HAP-1 (cell line): ENCODE measurements around the gene STUM.

ENCODE experiments used
- DNase-seq, 2 experiments: peaks; one replicate each; pipeline ENCODE4 v3.0.0-alpha.2; 2016 to 2020; ENCODE audit warnings: low spot score in 2 of 2
- H3K27me3 ChIP-seq: fragments of 250-450 bp; sonication (Bioruptor Pico); 2 replicates; pipeline ENCODE4 v1.5.1; 2020; ENCODE audit warnings: low read depth, mild to moderate bottlenecking, moderate library complexity
- H3K36me3 ChIP-seq: fragments of 250-450 bp; sonication (Bioruptor Pico); replicated peaks from 2 replicates; pipeline ENCODE4 v1.5.1; 2020; ENCODE audit warnings: mild to moderate bottlenecking
- H3K4me1 ChIP-seq: fragments of 250-450 bp; sonication (Bioruptor Pico); 2 replicates; pipeline ENCODE4 v1.5.1; 2020; ENCODE audit warnings: mild to moderate bottlenecking
- H3K4me3 ChIP-seq: fragments of 250-450 bp; sonication (Bioruptor Pico); 2 replicates; pipeline ENCODE4 v1.5.1; 2020; ENCODE audit warnings: mild to moderate bottlenecking, moderate library complexity
- H3K9me3 ChIP-seq: fragments of 250-450 bp; sonication (Bioruptor Pico); 2 replicates; pipeline ENCODE4 v1.5.1; 2020; ENCODE audit warnings: mild to moderate bottlenecking, moderate library complexity
- in situ Hi-C: fragments of 300-500 bp; cut with MboI; formaldehyde crosslinking; loops from 3 replicates; pipeline ENCODE4 v1.14.3; 2020; ENCODE audit warnings: low sequenced_read_pairs, inconsistent platforms, mixed read lengths

STUM gene

GRCh38 chr1:226627924-226628611 lies 79.5 kb downstream of the STUM start:
- Histone ChIP-seq H3K27me3 (no peaks in the 10 kb centered on the region), H3K9me3 (no peaks in the 10 kb centered on the region), H3K4me1 (no peaks in the 10 kb centered on the region), H3K4me3 (no peak overlapping the region), H3K36me3 (no peaks in the 10 kb centered on the region)
- in situ Hi-C loops, result no loop called here
- no peak for DNase-seq

GRCh38 chr1:226628612-226629155 lies 80.1 kb downstream of the STUM start:
- no peaks in the 10 kb centered on the region for H3K27me3 ChIP-seq
- H3K4me1 ChIP-seq, result no peaks in the 10 kb centered on the region
- DNase-seq, result no peak
- in situ Hi-C loops, result no loop called here
- H3K36me3 ChIP-seq, result no peaks in the 10 kb centered on the region
- no peaks in the 10 kb centered on the region for H3K9me3 ChIP-seq
- H3K4me3 ChIP-seq, result no peak overlapping the region

GRCh38 chr1:226629210-226629895 lies 80.8 kb downstream of the STUM start:
- Histone ChIP-seq H3K4me3 (no peak overlapping the region), H3K9me3 (no peaks in the 10 kb centered on the region), H3K27me3 (no peaks in the 10 kb centered on the region), H3K36me3 (no peaks in the 10 kb centered on the region), H3K4me1 (no peaks in the 10 kb centered on the region)
- in situ Hi-C loops, result no loop called here
- no peak for DNase-seq

- no peak for DNase-seq
- Histone ChIP-seq H3K27me3 (no peaks in the 10 kb centered on the region), H3K4me1 (no peaks in the 10 kb centered on the region), H3K9me3 (no peaks in the 10 kb centered on the region), H3K36me3 (no peaks in the 10 kb centered on the region), H3K4me3 (no peak overlapping the region)
- in situ Hi-C loops, result loop anchor here (10.0 kb wide), 1 partner anchor 805 kb away; no protein-coding TSS in a partner anchor
Observed at GRCh38 chr1:226629896-226630550, 81.5 kb downstream of the STUM start.

- Histone ChIP-seq H3K4me3 (no peak overlapping the region), H3K36me3 (no peaks in the 10 kb centered on the region), H3K9me3 (no peaks in the 10 kb centered on the region), H3K27me3 (no peaks in the 10 kb centered on the region), H3K4me1 (no peaks in the 10 kb centered on the region)
- no peak for DNase-seq
- in situ Hi-C loops, result loop anchor here (10.0 kb wide), 1 partner anchor 804 kb away; no protein-coding TSS in a partner anchor
Observed at GRCh38 chr1:226630592-226630991, 82.0 kb downstream of the STUM start.

- no peaks in the 10 kb centered on the region for H3K9me3 ChIP-seq
- no peak overlapping the region for H3K4me3 ChIP-seq
- in situ Hi-C loops, result loop anchor here (10.0 kb wide), 1 partner anchor 803 kb away; no protein-coding TSS in a partner anchor
Observed at GRCh38 chr1:226631229-226632000, 82.9 kb downstream of the STUM start.

GRCh38 chr1:226632169-226632879 lies 83.8 kb downstream of the STUM start:
- DNase-seq, result no peak
- H3K27me3 ChIP-seq, result no peaks in the 10 kb centered on the region
- no peaks in the 10 kb centered on the region for H3K4me1 ChIP-seq
- H3K9me3 ChIP-seq, result no peaks in the 10 kb centered on the region
- no peak overlapping the region for H3K4me3 ChIP-seq
- no peaks in the 10 kb centered on the region for H3K36me3 ChIP-seq
- in situ Hi-C loops, result loop anchor here (10.0 kb wide), 1 partner anchor 802 kb away; no protein-coding TSS in a partner anchor

More at GRCh38 chr1:226631229-226632000, 82.9 kb downstream of the STUM start:
- no peak for DNase-seq
- Histone ChIP-seq H3K27me3 (no peaks in the 10 kb centered on the region), H3K4me1 (no peaks in the 10 kb centered on the region), H3K36me3 (no peaks in the 10 kb centered on the region)

- in situ Hi-C loops, result loop anchor here (10.0 kb wide), 1 partner anchor 802 kb away; no protein-coding TSS in a partner anchor
- H3K36me3 ChIP-seq, result no peaks in the 10 kb centered on the region
- no peaks in the 10 kb centered on the region for H3K4me1 ChIP-seq
- H3K9me3 ChIP-seq, result no peaks in the 10 kb centered on the region
- DNase-seq, result peak in 1 of 2 experiments; percentile 1
- H3K27me3 ChIP-seq, result no peaks in the 10 kb centered on the region
- H3K4me3 ChIP-seq, result no peak overlapping the region
Observed at GRCh38 chr1:226632922-226633351, 84.4 kb downstream of the STUM start.

GRCh38 chr1:226633541-226634165 lies 85.1 kb downstream of the STUM start:
- Histone ChIP-seq H3K27me3 (no peaks in the 10 kb centered on the region), H3K9me3 (no peaks in the 10 kb centered on the region), H3K36me3 (no peaks in the 10 kb centered on the region), H3K4me1 (no peaks in the 10 kb centered on the region), H3K4me3 (no peak overlapping the region)
- in situ Hi-C loops, result loop anchor here (10.0 kb wide), 1 partner anchor 801 kb away; no protein-coding TSS in a partner anchor
- DNase-seq, result peak in 1 of 2 experiments; percentile 5

GRCh38 chr1:226634166-226634588 lies 85.6 kb downstream of the STUM start:
- peak; percentile 51 to 87 for DNase-seq
- Histone ChIP-seq H3K9me3 (no peaks in the 10 kb centered on the region), H3K4me3 (no peak overlapping the region), H3K4me1 (no peaks in the 10 kb centered on the region), H3K27me3 (no peaks in the 10 kb centered on the region), H3K36me3 (no peaks in the 10 kb centered on the region)
- in situ Hi-C loops, result loop anchor here (10.0 kb wide), 1 partner anchor 801 kb away; no protein-coding TSS in a partner anchor

- Histone ChIP-seq H3K36me3 (no peaks in the 10 kb centered on the region), H3K27me3 (no peaks in the 10 kb centered on the region), H3K4me3 (no peak overlapping the region), H3K9me3 (no peaks in the 10 kb centered on the region), H3K4me1 (no peaks in the 10 kb centered on the region)
- in situ Hi-C loops, result loop anchor here (5.0 to 10.0 kb wide), 2 partner anchors 193 to 800 kb away; no protein-coding TSS in a partner anchor
- no peak for DNase-seq
Observed at GRCh38 chr1:226634611-226635246, 86.2 kb downstream of the STUM start.
